Endothelial cell of umbilical vein (primary cell): Measurements from ENCODE around the gene FPR1.

ENCODE experiments used
- CTCF ChIP-seq, 2 donors: IDR thresholded peaks; 1 replicate in 1 of 2; 2 replicates in 1 of 2; pipeline ENCODE4 v1.5.1; 2011; ENCODE audit warnings: low read length in 2 of 2, mild to moderate bottlenecking in 2 of 2, moderate library complexity in 2 of 2, control low read depth in 1 of 2, inconsistent platforms in 1 of 2, low read depth in 1 of 2; ENCODE audit not compliant: insufficient read depth in 1 of 2; ENCODE audit errors: extremely low read depth in 1 of 2
- EZH2 ChIP-seq: IDR thresholded peaks from 2 replicates; pipeline ENCODE4 v1.6.1; 2012; ENCODE audit warnings: borderline replicate concordance, low read depth, mild to moderate bottlenecking, moderate library complexity, low read length, inconsistent platforms; ENCODE audit not compliant: severe bottlenecking
- FOS ChIP-seq: IDR thresholded peaks from 2 replicates; pipeline ENCODE4 v1.6.1; 2011; ENCODE audit warnings: mild to moderate bottlenecking, low read length, moderate library complexity, borderline replicate concordance; ENCODE audit not compliant: insufficient read depth
- GATA2 ChIP-seq: IDR thresholded peaks from 2 replicates; pipeline ENCODE4 v1.7.0; 2011; ENCODE audit warnings: low read depth, mild to moderate bottlenecking, moderate library complexity, mixed read lengths, low read length; ENCODE audit not compliant: insufficient read length, insufficient read depth
- JUN ChIP-seq: IDR thresholded peaks from 2 replicates; pipeline ENCODE4 v1.6.1; 2011; ENCODE audit warnings: borderline replicate concordance, low read depth; ENCODE audit not compliant: insufficient read length, insufficient read depth
- MAX ChIP-seq: IDR thresholded peaks from 2 replicates; pipeline ENCODE4 v1.6.1; 2011; ENCODE audit not compliant: insufficient read depth, insufficient read length
- MYC ChIP-seq: IDR thresholded peaks from one replicate; pipeline ENCODE4 v1.6.1; 2011; ENCODE audit warnings: mild to moderate bottlenecking, low read depth, low read length
- POLR2A ChIP-seq: IDR thresholded peaks from 2 replicates; pipeline ENCODE4 v1.6.1; 2012; ENCODE audit warnings: low read depth, mild to moderate bottlenecking, control low read depth, low read length
- POLR2AphosphoS5 ChIP-seq: IDR thresholded peaks from 2 replicates; pipeline ENCODE4 v1.6.1; 2012; ENCODE audit warnings: low read depth, mild to moderate bottlenecking, control low read depth, low read length, moderate library complexity; ENCODE audit not compliant: insufficient read depth

DNA sequence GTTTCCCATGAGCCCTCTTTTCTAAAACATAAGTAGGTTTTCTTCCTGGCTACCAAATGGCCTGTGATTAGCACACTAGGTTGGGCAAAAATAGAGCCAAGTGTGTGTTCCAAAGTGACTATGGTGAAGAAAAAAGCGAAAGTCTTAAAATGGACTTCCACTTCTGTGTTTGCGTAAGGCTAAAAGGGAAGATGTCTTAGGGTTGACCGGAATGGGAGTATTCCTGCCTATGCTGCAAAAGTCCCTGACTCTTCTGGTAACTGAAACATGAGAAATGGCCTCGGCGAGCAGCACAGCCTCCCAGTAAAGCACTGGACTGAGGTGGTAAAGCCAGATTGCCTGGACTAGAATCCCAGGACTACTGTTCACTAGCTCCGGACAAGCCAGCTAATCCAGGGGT is 2.4 kb upstream of the FPR1 start:
- TF ChIP-seq MYC (no peak), POLR2AphosphoS5 (no peak), POLR2A (no peak), CTCF (IDR thresholded peaks at IDR 0.05; ENCODE audit: extremely low read depth in 1 of 2, insufficient read depth in 1 of 2, low read depth in 1 of 2, low read length in 2 of 2) (no peak), EZH2 (no peak), FOS (no peak), JUN (no peak), MAX (no peak), GATA2 (no peak)
